ENCODE data around the gene RUNX3. TPM values are rescaled to one million over a fixed set of nuclear protein-coding genes. Genes with fewer than 3 reads are reported as not detected.

Gene RUNX3
- total and polyA plus RNA-seq, 2 donors from 2014 or later, result 0.47 to 7.9 TPM

DNA sequence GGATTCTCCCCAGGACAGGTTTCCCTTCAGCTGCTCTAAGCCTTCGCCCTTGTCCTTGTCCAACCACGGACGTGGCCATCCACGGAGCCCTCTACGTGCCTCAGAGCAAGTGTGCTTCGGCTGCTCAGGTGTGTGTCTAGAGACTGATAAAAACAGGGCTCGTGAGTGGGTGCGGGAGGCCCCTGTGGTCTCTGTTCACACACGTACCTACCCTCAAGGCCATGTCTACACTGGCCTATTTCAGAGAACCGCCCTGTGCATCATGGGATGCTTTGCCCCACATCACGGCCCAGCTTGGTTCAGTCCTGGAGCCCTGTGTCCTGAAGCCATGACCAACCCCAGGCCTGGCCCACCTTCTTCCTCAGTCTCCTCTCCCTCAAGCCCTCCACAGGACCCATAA is 24.6 kb upstream of the RUNX3 start:
- Histone ChIP-seq H3K9me3 (ENCODE audit: control insufficient read depth in 2 of 3, insufficient read depth in 1 of 3, low read length in 3 of 3) (no peaks in the 10 kb centered on the region), H3K36me3 (ENCODE audit: control insufficient read depth in 2 of 3, insufficient read depth in 3 of 3, low read length in 3 of 3) (no peaks in the 10 kb centered on the region), H3K27me3 (ENCODE audit: control insufficient read depth, insufficient read depth, low read length) (no peaks in the 10 kb centered on the region), H3K4me3 (ENCODE audit: low read length in 3 of 3) (no peak overlapping the region), H3K4me1 (ENCODE audit: control insufficient read depth in 2 of 3, insufficient read depth in 2 of 3, low read depth in 1 of 3, low read length in 3 of 3) (no peaks in the 10 kb centered on the region), H3K9ac (ENCODE audit: low read length in 3 of 3) (no peak overlapping the region), H3K27ac (ENCODE audit: low read depth in 2 of 2, low read length in 2 of 2) (no peak overlapping the region)
- intact Hi-C loops (cut with DNase I), result no loop called here
- TF ChIP-seq, protein P1, sequence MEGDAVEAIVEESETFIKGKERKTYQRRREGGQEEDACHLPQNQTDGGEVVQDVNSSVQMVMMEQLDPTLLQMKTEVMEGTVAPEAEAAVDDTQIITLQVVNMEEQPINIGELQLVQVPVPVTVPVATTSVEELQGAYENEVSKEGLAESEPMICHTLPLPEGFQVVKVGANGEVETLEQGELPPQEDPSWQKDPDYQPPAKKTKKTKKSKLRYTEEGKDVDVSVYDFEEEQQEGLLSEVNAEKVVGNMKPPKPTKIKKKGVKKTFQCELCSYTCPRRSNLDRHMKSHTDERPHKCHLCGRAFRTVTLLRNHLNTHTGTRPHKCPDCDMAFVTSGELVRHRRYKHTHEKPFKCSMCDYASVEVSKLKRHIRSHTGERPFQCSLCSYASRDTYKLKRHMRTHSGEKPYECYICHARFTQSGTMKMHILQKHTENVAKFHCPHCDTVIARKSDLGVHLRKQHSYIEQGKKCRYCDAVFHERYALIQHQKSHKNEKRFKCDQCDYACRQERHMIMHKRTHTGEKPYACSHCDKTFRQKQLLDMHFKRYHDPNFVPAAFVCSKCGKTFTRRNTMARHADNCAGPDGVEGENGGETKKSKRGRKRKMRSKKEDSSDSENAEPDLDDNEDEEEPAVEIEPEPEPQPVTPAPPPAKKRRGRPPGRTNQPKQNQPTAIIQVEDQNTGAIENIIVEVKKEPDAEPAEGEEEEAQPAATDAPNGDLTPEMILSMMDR (IDR thresholded peaks at IDR 0.05; ENCODE audit: borderline replicate concordance, extremely low read depth, insufficient read depth), result no peak
- FAIRE-seq (no peak), DNase-seq (peak in 1 of 5 donors; percentile 25)

DNA sequence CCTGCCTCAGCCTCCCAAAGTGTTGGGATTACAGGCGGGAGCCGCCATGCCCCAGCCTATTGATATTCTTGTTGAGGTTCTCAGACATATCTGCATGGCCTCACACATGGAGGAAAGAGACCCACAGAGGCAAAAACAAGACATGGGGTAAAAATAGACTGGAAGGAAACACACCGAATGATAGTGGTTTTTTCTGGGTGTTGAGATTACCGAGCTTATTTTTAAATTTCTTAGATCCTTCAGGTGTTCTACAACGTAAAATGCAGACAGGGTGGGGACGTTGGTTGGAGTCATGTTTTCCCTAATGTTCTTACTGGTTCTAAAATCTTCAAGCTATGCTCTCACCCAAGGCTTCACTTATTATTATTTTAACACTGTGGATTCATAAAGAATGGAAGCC is 23.9 kb upstream of the RUNX3 start:
- no peaks in the 10 kb centered on the region for H3K9me3 ChIP-seq (ENCODE audit: control insufficient read depth in 2 of 3, insufficient read depth in 1 of 3, low read length in 3 of 3)
- intact Hi-C loops (cut with DNase I), result no loop called here
- TF ChIP-seq, protein P1 (IDR thresholded peaks at IDR 0.05; ENCODE audit: borderline replicate concordance, extremely low read depth, insufficient read depth), result no peak
- no peak for DNase-seq
- H3K4me1 ChIP-seq (ENCODE audit: control insufficient read depth in 2 of 3, insufficient read depth in 2 of 3, low read depth in 1 of 3, low read length in 3 of 3), result no peaks in the 10 kb centered on the region
- no peak overlapping the region for H3K27ac ChIP-seq (ENCODE audit: low read depth in 2 of 2, low read length in 2 of 2)
- no peaks in the 10 kb centered on the region for H3K36me3 ChIP-seq (ENCODE audit: control insufficient read depth in 2 of 3, insufficient read depth in 3 of 3, low read length in 3 of 3)
- H3K27me3 ChIP-seq (ENCODE audit: control insufficient read depth, insufficient read depth, low read length), result no peaks in the 10 kb centered on the region
- H3K9ac ChIP-seq (ENCODE audit: low read length in 3 of 3), result no peak overlapping the region
- FAIRE-seq, result no peak
- H3K4me3 ChIP-seq (ENCODE audit: low read length in 3 of 3), result no peak overlapping the region

DNA sequence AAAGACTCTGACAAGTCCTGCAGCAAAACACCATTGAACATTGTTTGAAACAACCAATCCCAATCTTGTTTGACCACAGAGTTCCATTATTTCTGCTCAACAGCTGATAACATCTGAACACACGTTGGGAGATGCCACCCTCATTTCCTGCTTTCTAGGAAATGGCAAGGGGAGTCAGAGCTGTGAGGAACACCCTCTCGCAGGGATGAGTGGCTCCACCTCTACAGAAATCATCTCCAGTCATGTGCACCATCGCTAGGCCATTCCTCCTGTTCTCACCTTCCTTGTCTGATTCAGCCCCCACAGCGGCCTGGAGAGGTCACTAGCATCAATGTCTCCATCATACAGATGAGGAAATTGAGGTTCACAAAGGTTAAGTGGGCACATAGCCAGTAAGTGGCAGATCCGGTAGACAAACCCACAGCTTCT is 22.4 kb upstream of the RUNX3 start:
- no peak for FAIRE-seq
- TF ChIP-seq, protein P1 (IDR thresholded peaks at IDR 0.05; ENCODE audit: borderline replicate concordance, extremely low read depth, insufficient read depth), result no peak
- Histone ChIP-seq H3K36me3 (ENCODE audit: control insufficient read depth in 2 of 3, insufficient read depth in 3 of 3, low read length in 3 of 3) (no peaks in the 10 kb centered on the region), H3K4me3 (ENCODE audit: low read length in 3 of 3) (no peak overlapping the region), H3K27me3 (ENCODE audit: control insufficient read depth, insufficient read depth, low read length) (no peaks in the 10 kb centered on the region), H3K9me3 (ENCODE audit: control insufficient read depth in 2 of 3, insufficient read depth in 1 of 3, low read length in 3 of 3) (no peaks in the 10 kb centered on the region), H3K27ac (ENCODE audit: low read depth in 2 of 2, low read length in 2 of 2) (no peak overlapping the region), H3K9ac (ENCODE audit: low read length in 3 of 3) (no peak overlapping the region), H3K4me1 (ENCODE audit: control insufficient read depth in 2 of 3, insufficient read depth in 2 of 3, low read depth in 1 of 3, low read length in 3 of 3) (no peaks in the 10 kb centered on the region)
- peak in 1 of 5 donors; percentile 43 for DNase-seq
- intact Hi-C loops (cut with DNase I), result no loop called here

DNA sequence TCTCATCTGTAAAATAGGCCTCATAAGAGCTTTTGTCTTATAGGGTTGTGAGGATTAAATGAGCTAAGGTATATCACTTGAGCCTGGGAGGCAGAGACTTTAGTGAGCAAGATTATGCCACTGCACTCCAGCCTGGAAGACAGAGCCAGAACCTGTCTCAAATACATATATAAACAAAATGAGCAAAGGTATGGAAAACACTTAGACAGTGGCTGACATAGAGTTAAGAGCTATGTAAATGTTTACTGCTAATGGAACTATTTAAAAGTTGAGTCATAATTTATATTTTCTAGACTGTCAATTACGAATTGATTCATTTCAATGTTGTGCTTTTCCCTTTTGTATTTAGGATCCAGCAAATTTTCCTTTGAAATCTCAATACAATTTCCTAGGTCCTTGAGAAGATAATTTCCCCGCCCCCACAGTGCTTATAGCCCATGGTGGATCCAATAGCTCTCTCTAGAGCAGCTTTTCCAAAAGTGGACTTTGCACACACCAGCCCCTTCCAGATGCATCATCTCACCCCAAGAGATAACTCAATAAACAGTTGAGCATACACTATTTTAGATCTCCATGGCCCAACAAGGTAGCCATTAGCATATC is 21.8 kb upstream of the RUNX3 start:
- Histone ChIP-seq H3K4me1 (ENCODE audit: control insufficient read depth in 2 of 3, insufficient read depth in 2 of 3, low read depth in 1 of 3, low read length in 3 of 3) (no peaks in the 10 kb centered on the region), H3K36me3 (ENCODE audit: control insufficient read depth in 2 of 3, insufficient read depth in 3 of 3, low read length in 3 of 3) (no peaks in the 10 kb centered on the region), H3K27ac (ENCODE audit: low read depth in 2 of 2, low read length in 2 of 2) (no peak overlapping the region), H3K9ac (ENCODE audit: low read length in 3 of 3) (no peak overlapping the region), H3K27me3 (ENCODE audit: control insufficient read depth, insufficient read depth, low read length) (no peaks in the 10 kb centered on the region), H3K9me3 (ENCODE audit: control insufficient read depth in 2 of 3, insufficient read depth in 1 of 3, low read length in 3 of 3) (no peaks in the 10 kb centered on the region), H3K4me3 (ENCODE audit: low read length in 3 of 3) (no peak overlapping the region)
- intact Hi-C loops (cut with DNase I), result no loop called here
- TF ChIP-seq, protein P1 (IDR thresholded peaks at IDR 0.05; ENCODE audit: borderline replicate concordance, extremely low read depth, insufficient read depth), result no peak
- FAIRE-seq (no peak), DNase-seq (no peak)
